ENCODE data around the gene AOAH. TPM values are rescaled to one million over a fixed set of nuclear protein-coding genes. Genes with fewer than 3 reads are reported as not detected.

The AOAH gene
- polyA plus RNA-seq, 3 donors = 2.5 to 2.9 (median 2.7) TPM

- peak in 2 of 3 donors; percentile 7 to 8 for DNase-seq (ENCODE audit: low read depth in 3 of 3, low spot score in 2 of 3)
Observed at GRCh38 chr7:36605261-36606051, 118.8 kb downstream of the AOAH start.

- DNase-seq (ENCODE audit: low read depth in 3 of 3, low spot score in 2 of 3) = no peak
Observed at GRCh38 chr7:36604806-36605205, 119.5 kb downstream of the AOAH start.

- no peak for DNase-seq (ENCODE audit: low read depth in 3 of 3, low spot score in 2 of 3)
Observed at GRCh38 chr7:36602934-36603887, 121.1 kb downstream of the AOAH start.

- DNase-seq (ENCODE audit: low read depth in 3 of 3, low spot score in 2 of 3) = no peak
Observed at GRCh38 chr7:36602511-36602910, 121.8 kb downstream of the AOAH start.

GRCh38 chr7:36601601-36602000, 122.7 kb downstream of the AOAH start:
- no peak for DNase-seq (ENCODE audit: low read depth in 3 of 3, low spot score in 2 of 3)

- no peak for DNase-seq (ENCODE audit: low read depth in 3 of 3, low spot score in 2 of 3)
Observed at GRCh38 chr7:36600869-36601530, 123.3 kb downstream of the AOAH start.

- DNase-seq (ENCODE audit: low read depth in 3 of 3, low spot score in 2 of 3) = no peak
Observed at GRCh38 chr7:36600314-36600682, 124.0 kb downstream of the AOAH start.

GRCh38 chr7:36599645-36600313, 124.5 kb downstream of the AOAH start:
- DNase-seq (ENCODE audit: low read depth in 3 of 3, low spot score in 2 of 3) = no peak

- no peak for DNase-seq (ENCODE audit: low read depth in 3 of 3, low spot score in 2 of 3)
Observed at GRCh38 chr7:36598054-36598674, 126.1 kb downstream of the AOAH start.

GRCh38 chr7:36597090-36597773, 127.1 kb downstream of the AOAH start:
- no peak for DNase-seq (ENCODE audit: low read depth in 3 of 3, low spot score in 2 of 3)

- no peak for DNase-seq (ENCODE audit: low read depth in 3 of 3, low spot score in 2 of 3)
Observed at GRCh38 chr7:36594445-36594844, 129.8 kb downstream of the AOAH start.

GRCh38 chr7:36591636-36592035, 132.7 kb downstream of the AOAH start:
- DNase-seq (ENCODE audit: low read depth in 3 of 3, low spot score in 2 of 3) = no peak

- no peak for DNase-seq (ENCODE audit: low read depth in 3 of 3, low spot score in 2 of 3)
Observed at GRCh38 chr7:36589391-36589790, 134.9 kb downstream of the AOAH start.

- no peak for DNase-seq (ENCODE audit: low read depth in 3 of 3, low spot score in 2 of 3)
Observed at GRCh38 chr7:36583318-36583717, 141.0 kb downstream of the AOAH start.

GRCh38 chr7:36575832-36576231, 148.5 kb downstream of the AOAH start:
- DNase-seq (ENCODE audit: low read depth in 3 of 3, low spot score in 2 of 3) = no peak

- DNase-seq (ENCODE audit: low read depth in 3 of 3, low spot score in 2 of 3) = no peak
Observed at GRCh38 chr7:36573066-36573465, 151.2 kb downstream of the AOAH start.

- DNase-seq (ENCODE audit: low read depth in 3 of 3, low spot score in 2 of 3) = no peak
Observed at GRCh38 chr7:36571190-36571560, 153.1 kb downstream of the AOAH start.

GRCh38 chr7:36570528-36571189, 153.6 kb downstream of the AOAH start:
- DNase-seq (ENCODE audit: low read depth in 3 of 3, low spot score in 2 of 3) = no peak

- no peak for DNase-seq (ENCODE audit: low read depth in 3 of 3, low spot score in 2 of 3)
Observed at GRCh38 chr7:36568452-36568849, 155.8 kb downstream of the AOAH start.

All from right renal cortex interstitium (tissue), 3 donors.